ENCODE data around the gene DNM3. TPM values are rescaled to one million over a fixed set of nuclear protein-coding genes. Genes with fewer than 3 reads are reported as not detected.

The DNM3 gene
- total and polyA plus RNA-seq, 9 of the 15 experiments (the other 6 are each of a cell fraction or from before 2014, with no cell fraction given) = 0.08 to 0.36 (median 0.22) TPM; not detected in 1

GRCh38 chr1:171803461-171804022 lies 37.8 kb upstream of the DNM3 start:
- no TSS peak for BruUV-seq (replicated peaks)
- no peak for ATAC-seq
- H3K27me3 ChIP-seq (ENCODE audit: control insufficient read depth in 2 of 2, insufficient read depth in 2 of 2, low read length in 2 of 2) = no peaks in the 10 kb centered on the region
- peak overlapping the region in 1 of 2 experiments; percentile 11; a peak in 1 of 4 replicates for H3K9ac ChIP-seq (ENCODE audit: insufficient read depth in 1 of 2, low read depth in 2 of 2, low read length in 2 of 2)
- no peak overlapping the region for H3K4me2 ChIP-seq (ENCODE audit: insufficient read depth, low read length)
- POLR2A ChIA-PET = interaction anchor here (0.6 to 1.2 kb wide), 2 partner anchors 13 to 226 kb away, joined by 3 read pairs; no protein-coding TSS in a partner anchor
- H3K79me2 ChIP-seq (ENCODE audit: control insufficient read depth, insufficient read depth, low read length) = no peaks in the 10 kb centered on the region
- WGBS (ENCODE audit: insufficient coverage, low coverage, missing lambda C conversion rate) = 42% methylated on average over 17 of the region's 17 CpGs
- CTCF ChIA-PET (ENCODE audit: low intra/inter-chr PET ratio) = no interaction called here
- H3K4me1 ChIP-seq (replicated peaks in 1 of 2; ENCODE audit: control insufficient read depth in 2 of 2, insufficient read depth in 2 of 2, low read length in 2 of 2) = peaks cover 0 to 3% of the 10 kb centered on the region in 2 experiments; a peak in 1 of 5 replicates
- FAIRE-seq = no peak
- no peak overlapping the region for H3K27ac ChIP-seq (ENCODE audit: extremely low read depth, low read depth, low read length)
- no peaks in the 10 kb centered on the region for H3K9me3 ChIP-seq (replicated peaks; ENCODE audit: control insufficient read depth, insufficient read depth, low read depth, low read length)
- intact Hi-C loops (cut with micrococcal nuclease) (loop anchor here (2.0 to 5.0 kb wide), 2 partner anchors 594 to 625 kb away; no protein-coding TSS in a partner anchor), in situ Hi-C loops (cut with MboI) (loop anchor here (5.0 to 10.0 kb wide), 2 partner anchors 179 to 591 kb away; no protein-coding TSS in a partner anchor)
- no peaks in the 10 kb centered on the region for H4K20me1 ChIP-seq (replicated peaks; ENCODE audit: control insufficient read depth, insufficient read depth, low read length)
- no peak overlapping the region for H3K4me3 ChIP-seq
- no peak for DNase-seq (ENCODE audit: extremely low read depth in 1 of 4, low spot score in 3 of 4)
- no peaks in the 10 kb centered on the region for H3K36me3 ChIP-seq (ENCODE audit: control insufficient read depth, insufficient read depth, low read length)
- no peak overlapping the region for H2AFZ ChIP-seq (ENCODE audit: low read depth, low read length)
- H3K9me1 ChIP-seq (ENCODE audit: control insufficient read depth, insufficient read depth, low read length) = no peaks in the 10 kb centered on the region
- TF ChIP-seq NFE2L1 (tag; IDR thresholded peaks at IDR 0.05; ENCODE audit: borderline replicate concordance, low read depth) = no peak
- no peak for TF ChIP-seq STAT6 (CRISPR knock-in tag; IDR thresholded peaks at IDR 0.05)
- TF ChIP-seq SPI1 (IDR thresholded peaks at IDR 0.05; ENCODE audit: borderline replicate concordance, low read depth, low read length) = no peak
- TF ChIP-seq ZNF197 (CRISPR knock-in tag; IDR thresholded peaks at IDR 0.05; ENCODE audit: low read depth) = no peak
- no peak for TF ChIP-seq TCF15 (CRISPR knock-in tag; IDR thresholded peaks at IDR 0.05)
- TF ChIP-seq POLR2G (IDR thresholded peaks at IDR 0.05; ENCODE audit: low read depth, low read length) = no peak
- no peak for TF ChIP-seq FOXP1 (CRISPR knock-in tag; IDR thresholded peaks at IDR 0.05)
- TF ChIP-seq, protein P1, sequence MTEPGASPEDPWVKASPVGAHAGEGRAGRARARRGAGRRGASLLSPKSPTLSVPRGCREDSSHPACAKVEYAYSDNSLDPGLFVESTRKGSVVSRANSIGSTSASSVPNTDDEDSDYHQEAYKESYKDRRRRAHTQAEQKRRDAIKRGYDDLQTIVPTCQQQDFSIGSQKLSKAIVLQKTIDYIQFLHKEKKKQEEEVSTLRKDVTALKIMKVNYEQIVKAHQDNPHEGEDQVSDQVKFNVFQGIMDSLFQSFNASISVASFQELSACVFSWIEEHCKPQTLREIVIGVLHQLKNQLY (CRISPR knock-in tag; conservative IDR thresholded peaks at IDR 0.05) = no peak
- TF ChIP-seq ZNF778 (CRISPR knock-in tag; IDR thresholded peaks at IDR 0.05) = no peak
- no peak for TF ChIP-seq ZNF77 (CRISPR knock-in tag; IDR thresholded peaks at IDR 0.05)
- no peak for TF ChIP-seq SAFB2 (IDR thresholded peaks at IDR 0.05; ENCODE audit: borderline replicate concordance, low read depth, low read length, severe bottlenecking)
- no peak for TF ChIP-seq ZNF165 (CRISPR knock-in tag; IDR thresholded peaks at IDR 0.05; ENCODE audit: borderline replicate concordance)
- no peak for TF ChIP-seq KDM4B (IDR thresholded peaks at IDR 0.05; ENCODE audit: borderline replicate concordance in 2 of 2, low read depth in 1 of 2)
- TF ChIP-seq, protein P2, sequence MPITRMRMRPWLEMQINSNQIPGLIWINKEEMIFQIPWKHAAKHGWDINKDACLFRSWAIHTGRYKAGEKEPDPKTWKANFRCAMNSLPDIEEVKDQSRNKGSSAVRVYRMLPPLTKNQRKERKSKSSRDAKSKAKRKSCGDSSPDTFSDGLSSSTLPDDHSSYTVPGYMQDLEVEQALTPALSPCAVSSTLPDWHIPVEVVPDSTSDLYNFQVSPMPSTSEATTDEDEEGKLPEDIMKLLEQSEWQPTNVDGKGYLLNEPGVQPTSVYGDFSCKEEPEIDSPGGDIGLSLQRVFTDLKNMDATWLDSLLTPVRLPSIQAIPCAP (CRISPR knock-in tag; IDR thresholded peaks at IDR 0.05; ENCODE audit: borderline replicate concordance) = no peak
